D721Med (cell line): ENCODE results near the gene SPTBN2.
"Not testable (repeated sequence)": the region's sequence is repeated elsewhere in the genome, so short reads cannot be mapped to it uniquely, and the experiment has no call there.

Source experiments
- DNase-seq: peaks from one replicate; pipeline ENCODE4 v3.0.0; 2011; ENCODE audit warnings: low spot score; ENCODE audit not compliant: insufficient read length
- FAIRE-seq: peaks from 2 replicates; lab custom pipeline; 2011; peaks lifted over from hg19 to GRCh38; lab: Jason Lieb, UNC
- CTCF ChIP-seq: IDR thresholded peaks from 2 replicates; pipeline ENCODE4 v1.5.1; 2012; ENCODE audit warnings: mild to moderate bottlenecking, control low read depth; ENCODE audit not compliant: insufficient read depth; ENCODE audit errors: missing control alignments

The SPTBN2 gene

GRCh38 chr11:66739983-66740382, 11.0 kb upstream of the SPTBN2 start:
- FAIRE-seq (no peak), DNase-seq (no peak)

GRCh38 chr11:66734215-66734614, 5.2 kb upstream of the SPTBN2 start:
- FAIRE-seq (no peak), DNase-seq (no peak)
- no peak for TF ChIP-seq CTCF

More at GRCh38 chr11:66739983-66740382, 11.0 kb upstream of the SPTBN2 start:
- no peak for TF ChIP-seq CTCF

GRCh38 chr11:66729447-66729846, 431 bp upstream of the SPTBN2 start:
- TF ChIP-seq CTCF: no peak
- no peak for FAIRE-seq

GRCh38 chr11:66728038-66728692, 851 bp downstream of the SPTBN2 start:
- FAIRE-seq (no peak), DNase-seq (no peak)
- no peak for TF ChIP-seq CTCF

More at GRCh38 chr11:66729447-66729846, 431 bp upstream of the SPTBN2 start:
- DNase-seq: no peak

GRCh38 chr11:66727282-66728037, 1.6 kb downstream of the SPTBN2 start:
- no peak for DNase-seq
- no peak for TF ChIP-seq CTCF
- no peak for FAIRE-seq

- TF ChIP-seq CTCF: no peak
- DNase-seq (no peak), FAIRE-seq (no peak)
These were observed 3.4 kb downstream of the SPTBN2 start for GRCh38 chr11:66725647-66726046.

GRCh38 chr11:66725114-66725513, 3.9 kb downstream of the SPTBN2 start:
- DNase-seq (no peak), FAIRE-seq (no peak)
- no peak for TF ChIP-seq CTCF

- DNase-seq, FAIRE-seq: not testable (repeated sequence)
These were observed 4.8 kb downstream of the SPTBN2 start for GRCh38 chr11:66724167-66724566.
